Activated CD8-positive, alpha-beta memory T cell treated with anti-CD3 and anti-CD28 coated beads, Interleukin-2, amount 50 U/mL, for 1 hour (primary cell): ENCODE data around the gene MRPS27.

Experiments
- DNase-seq: peaks from one replicate; pipeline ENCODE4 v3.0.0-alpha.2; 2020; ENCODE audit errors: extremely low read depth

MRPS27 gene

DNA sequence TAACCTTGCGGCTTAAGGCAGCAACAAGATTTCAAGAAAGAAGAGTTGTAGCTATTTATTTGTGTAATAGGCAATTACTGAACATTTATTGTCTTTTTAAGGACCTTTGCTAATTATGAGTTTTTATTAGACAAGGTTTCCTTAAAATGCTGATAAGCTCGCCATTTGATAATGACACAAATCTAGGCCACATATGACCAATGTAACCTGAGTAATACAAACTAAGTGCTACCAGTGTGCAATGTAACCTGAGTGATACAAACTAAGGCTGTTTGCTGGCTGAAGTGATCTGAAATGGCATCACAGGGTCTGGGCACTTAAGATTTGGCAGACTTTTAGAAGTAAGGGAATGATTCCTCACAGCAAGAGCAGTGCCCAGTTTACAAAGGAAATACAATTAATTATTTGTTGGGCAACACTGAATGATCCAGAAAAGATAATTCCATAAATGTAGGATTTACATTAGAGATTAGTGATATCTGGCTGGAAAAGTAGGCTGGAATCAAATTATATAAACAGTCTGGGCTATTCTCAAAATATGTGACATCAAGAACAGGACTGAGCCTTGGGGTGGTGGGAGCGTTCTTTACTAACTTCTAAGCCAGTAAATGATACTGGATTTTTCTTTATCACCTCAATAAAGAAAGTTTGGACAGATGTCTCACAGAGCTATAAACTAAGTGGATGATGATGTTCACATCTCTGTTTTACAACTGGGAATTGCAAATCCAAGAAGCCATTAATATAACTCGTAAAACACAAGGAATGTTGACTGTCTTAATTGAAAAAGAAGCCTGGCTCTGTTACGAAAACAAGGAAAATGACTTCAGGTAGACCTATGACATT, 54.8 kb downstream of the MRPS27 start:
- no peak for DNase-seq

DNA sequence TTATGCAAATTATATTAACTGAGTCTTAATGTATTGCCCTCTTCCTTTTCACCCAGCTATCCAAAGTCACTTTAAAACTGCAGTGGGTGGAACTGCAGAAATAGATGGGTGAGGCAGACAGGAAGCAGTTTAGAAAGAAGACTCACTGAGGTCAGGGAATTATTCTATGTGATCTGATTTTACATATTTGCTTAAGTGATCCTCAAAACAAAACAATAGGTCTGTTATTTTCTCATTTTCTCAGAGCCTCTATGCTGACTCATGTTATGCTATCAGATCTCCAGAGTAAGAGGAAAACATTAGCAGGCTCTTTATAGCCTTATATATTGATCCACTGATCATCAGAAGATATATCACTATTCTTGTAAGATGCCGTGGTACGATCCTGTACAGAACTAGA, 63.5 kb downstream of the MRPS27 start:
- DNase-seq: no peak

DNA sequence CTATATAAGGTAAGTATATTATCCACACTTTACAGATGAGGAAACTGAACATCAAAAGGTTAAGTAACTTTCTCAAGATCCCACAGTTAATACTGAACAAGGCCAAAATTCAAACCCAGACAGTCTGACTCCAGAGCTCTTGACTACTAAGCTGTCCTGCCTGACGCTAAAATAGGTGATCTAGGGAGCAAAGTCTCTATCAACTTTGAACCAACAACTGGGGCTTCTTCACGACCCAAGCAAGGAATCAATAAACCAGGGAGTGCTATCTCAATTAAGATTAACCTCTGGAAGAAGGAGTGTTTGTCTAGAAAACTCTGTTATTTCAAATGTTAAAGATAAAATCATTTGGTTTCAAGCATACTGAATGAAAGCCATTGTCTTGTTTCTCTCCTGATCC, 64.4 kb downstream of the MRPS27 start:
- DNase-seq: no peak

DNA sequence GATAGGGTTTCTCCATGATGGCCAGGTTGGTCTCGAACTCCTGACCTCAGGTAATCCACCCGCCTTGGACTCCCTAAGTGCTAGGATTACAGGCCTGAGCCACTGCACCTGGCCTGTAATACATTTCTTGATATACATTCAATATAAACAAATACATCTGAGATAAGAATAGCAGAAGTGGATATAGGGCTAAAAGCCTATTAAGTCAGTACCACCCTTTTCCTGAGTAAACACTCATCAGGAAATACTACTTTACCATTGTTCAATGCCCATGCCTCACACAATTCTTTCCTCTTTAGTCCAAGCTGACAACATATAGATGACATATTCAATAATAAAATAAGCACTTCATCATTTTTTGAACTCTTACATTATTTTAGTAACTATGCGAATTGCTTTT, 64.8 kb downstream of the MRPS27 start:
- DNase-seq: no peak

DNA sequence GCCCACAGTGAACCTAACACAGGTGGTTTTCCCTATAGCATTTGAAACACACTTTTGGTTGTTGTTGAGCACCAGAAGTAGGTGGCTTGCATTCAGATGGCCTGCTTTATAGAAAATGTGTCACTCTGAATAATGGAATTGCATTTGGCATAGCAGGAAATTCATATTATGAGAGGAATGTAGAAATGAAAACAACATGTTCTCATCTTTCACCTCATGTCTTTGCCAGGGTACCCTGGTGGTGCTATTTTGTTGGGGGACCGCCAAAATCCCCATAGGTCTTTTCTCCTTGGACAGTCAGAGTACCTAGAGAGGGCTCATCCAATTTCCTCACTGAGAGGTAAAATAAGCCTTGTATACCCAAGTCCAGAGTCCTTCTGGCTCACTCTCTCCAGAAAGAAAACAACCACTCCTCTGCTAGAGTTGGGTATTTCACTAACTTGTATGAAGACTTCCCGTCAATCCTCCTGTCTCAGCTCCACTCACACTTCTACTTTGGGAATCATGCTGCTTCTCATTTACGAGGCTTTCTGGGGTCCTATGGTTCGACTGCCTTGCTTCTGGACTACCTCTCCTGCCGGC, 67.4 kb downstream of the MRPS27 start:
- no peak for DNase-seq

DNA sequence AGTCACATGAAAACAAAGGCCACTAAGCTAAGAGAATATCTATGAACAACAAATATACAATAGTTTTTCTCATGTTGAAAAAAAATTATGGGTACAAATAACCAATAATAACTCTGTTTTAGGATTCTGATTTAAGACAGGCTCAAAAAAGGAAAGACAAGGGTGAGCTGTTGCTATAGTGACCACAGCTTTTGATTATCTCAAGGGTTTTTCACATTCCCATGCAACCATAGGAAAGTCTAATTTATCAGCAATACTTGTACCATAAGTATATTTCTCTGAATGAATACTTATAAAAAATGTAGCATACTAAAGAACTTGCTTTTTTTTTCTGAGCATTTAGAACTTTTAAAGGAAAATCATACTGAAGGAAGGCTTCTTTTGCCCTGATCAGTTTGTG, 68.0 kb downstream of the MRPS27 start:
- no peak for DNase-seq

DNA sequence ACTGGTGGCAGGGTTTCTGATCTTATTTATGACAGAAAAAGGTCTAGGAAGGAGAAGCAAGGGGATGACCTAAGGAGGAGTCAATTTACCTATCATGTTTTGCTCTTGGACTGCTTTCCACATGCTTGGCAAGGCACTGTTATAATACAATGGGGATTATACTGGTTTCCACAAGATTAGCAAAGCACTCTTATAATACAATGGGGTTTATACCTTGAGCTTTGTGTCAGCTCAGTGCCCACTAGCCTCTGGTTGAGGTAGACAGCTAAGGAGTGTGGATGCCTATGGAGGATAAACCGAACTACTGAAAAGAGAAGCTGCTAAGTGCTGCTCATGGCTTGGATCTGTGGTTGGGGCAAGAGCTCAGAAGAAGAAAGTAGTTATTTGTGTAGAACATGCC, 68.7 kb downstream of the MRPS27 start:
- no peak for DNase-seq

DNA sequence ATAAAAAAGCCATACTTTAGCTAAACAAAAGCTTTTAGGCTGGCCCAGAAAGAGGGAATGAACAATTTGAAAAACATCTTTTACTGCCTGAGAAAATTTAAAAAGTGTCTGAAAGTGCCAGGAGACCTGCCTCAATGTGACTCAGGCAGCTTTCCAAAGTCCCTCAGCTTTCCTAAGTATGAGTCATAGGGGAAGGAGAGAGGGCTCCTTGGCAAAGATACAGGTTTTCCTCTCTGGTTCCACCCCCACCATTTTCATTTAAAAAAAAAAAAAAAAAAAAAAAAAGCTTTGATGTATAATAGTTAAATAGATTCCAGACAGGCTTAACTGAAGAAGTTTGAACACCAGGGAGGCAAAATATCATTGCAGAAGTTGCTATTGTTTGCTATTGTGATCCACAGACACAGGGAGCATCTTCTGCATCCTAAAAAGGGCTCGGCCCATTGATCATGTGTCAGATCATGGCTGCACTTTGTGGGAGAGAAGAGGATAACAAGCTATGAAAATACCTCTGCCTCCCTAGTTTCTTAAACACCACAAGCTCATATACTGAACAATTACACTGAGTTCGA, 71.5 kb downstream of the MRPS27 start:
- DNase-seq: no peak

DNA sequence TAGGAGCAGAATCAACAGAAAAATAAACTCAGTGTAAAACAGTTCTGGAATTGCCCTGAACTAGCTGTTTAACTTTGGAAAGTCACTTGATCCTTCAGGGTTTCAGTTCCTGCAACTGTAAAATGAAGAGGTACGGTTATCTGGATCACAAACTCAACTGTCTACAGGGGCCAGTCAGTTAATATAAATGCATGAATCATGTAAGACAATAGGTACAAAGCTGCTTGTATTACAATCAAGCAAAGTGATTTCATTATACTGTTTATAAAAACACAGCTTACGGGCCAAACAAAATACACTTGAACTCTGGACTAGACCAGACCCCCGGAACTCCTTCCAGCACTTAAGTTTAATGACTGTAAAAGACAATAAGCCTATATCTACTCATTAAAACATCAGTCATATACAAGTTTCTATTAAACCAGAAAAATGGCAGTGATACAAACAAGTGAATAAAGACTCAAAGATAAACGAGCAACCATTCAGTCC, 73.0 kb downstream of the MRPS27 start:
- DNase-seq: no peak

DNA sequence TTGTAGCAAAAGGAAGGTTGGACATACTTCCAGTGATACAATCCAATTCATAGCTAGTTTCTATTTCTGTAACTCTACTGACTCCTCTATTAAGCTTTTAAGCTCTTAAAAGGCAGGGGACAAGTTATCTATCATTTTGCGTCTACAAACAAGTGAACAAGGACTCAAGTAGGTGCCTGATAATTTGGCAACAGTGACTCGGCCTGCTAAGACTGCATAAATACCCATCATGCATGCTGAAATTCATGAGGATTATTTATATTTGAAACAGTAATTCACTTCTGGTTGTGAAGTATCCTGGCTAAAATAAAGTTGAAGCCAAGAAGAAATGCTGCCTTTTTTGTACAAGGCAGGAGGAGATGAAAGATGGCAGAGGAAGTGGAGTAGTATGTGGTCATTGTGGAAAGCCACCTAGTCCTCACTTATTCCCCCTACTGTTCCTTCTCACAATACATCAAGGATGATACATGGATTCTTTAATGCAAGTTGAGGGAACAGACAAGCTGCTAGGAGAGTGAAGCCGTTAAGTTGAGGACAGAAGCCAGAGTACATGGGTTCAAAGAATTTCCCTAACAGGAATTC, 74.0 kb downstream of the MRPS27 start:
- DNase-seq: no peak

DNA sequence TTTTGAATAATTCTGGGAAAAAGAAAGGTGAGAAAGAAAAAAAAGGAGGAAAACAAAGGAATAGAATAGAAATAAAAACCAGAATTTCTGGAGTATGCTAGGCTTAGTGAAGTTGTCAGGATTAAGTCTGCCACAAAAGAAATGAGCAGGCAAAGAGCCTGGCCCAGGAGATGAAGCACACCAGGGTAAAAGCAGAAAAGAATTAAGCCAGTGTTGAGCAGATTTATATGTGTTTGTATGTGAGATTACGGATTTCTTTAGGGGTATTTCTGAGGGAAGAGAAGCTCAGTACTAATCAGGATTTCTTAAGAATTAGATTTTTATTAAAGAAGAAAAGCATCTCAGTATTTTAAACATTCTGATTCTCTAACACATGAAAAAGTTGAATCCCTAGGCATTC, 74.5 kb downstream of the MRPS27 start:
- no peak for DNase-seq

DNA sequence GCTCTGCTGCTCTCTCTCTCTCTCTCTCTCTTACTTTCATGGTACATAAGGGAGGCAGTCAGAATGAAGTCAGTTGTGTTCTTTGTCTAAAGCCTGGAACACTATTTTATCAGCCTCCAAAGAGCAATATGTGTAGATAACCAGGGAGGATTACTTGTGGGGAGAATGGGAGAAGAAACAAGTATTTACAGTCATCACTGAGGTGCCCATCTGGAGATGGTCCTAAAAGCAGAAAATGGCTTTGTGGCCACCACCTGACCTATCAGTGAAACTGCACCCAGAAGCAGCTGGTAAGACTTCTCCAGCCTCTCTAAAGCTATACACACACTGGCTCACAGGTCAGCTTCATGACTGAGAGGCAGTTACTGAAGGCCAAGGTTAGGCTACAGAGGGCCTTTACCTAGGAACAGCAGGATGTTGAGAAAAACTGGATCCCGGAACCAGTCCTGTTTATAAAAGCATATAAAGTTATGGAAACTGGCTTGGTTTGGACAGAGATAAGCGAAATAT, 75.1 kb downstream of the MRPS27 start:
- no peak for DNase-seq

DNA sequence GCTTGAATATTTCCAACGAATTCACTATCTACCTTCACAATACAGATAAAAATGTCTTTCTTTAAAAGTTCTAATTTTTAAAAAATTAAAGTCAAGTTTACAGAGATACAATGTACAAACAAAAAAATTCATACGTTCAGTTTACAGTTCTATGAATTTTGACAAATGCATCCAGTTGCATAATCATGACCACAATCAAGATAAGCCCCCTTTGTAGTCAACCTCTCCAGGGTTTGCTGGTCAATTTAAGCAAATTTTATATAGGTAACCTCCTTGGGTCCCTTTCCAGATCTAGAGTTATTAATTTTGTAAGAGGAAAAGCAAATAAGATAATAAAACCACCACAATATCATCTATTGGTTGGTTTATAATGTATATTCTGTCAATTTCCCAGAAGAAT, 76.3 kb downstream of the MRPS27 start:
- no peak for DNase-seq

DNA sequence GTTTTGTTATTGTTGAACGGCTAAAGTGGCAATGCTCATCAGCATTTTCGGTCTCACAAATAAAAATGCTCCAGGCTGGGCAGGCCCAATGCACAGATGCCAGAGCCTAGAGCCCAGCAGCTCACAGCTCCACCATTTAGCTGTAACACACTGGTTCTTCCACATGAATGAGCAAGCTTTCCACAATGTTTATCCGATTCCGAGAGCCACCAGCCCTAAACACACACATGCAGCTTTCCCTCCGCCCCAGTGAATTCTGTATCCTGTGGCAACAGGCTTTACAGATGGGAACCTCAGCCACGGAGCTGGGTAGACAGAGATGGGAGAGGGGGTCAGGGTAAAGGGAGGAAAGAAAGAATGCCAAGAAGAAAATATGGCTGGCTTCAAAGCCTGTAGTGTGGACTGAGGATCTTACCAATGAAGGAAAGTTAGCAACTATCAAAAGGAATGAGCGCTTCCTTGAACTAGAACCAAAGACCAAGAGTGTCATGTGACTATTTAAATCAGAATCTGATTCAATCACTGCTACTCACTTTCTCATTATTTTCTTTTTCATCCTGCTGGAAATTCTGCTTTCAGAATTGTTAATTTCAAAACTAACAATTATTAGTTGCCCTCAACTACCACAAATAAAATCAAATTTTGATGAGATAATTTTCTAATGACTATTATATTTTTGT, 77.1 kb downstream of the MRPS27 start:
- no peak for DNase-seq

DNA sequence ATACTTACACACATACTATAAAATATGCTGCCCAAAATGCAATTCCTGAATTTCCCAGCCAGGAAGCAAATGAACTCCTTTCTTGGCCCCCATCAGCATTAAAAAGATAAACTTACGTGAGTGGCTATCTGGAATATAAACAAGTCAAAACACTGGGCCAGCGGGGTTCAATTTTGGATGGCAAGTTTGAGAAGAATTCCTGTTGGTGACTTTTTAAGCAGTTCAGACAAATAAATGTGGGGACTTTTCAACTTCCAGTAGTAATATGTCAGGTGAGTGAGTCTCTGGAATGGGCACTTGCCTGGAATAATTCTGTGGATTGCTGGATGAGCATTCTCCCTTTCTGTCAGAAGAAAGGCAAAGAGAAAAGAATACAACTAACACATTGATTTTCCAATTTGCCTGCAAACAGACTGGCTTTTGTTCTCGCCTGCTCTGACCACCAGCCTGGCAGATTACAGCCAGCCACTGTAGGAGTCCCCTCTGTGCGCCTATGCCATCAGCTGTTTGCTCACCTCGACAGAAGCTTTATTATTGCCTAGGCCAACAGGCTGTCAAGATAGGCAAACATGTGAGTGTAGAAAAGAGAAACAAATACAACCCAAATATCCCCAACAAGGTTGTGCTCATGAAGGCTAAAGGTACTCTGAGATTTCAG, 78.6 kb downstream of the MRPS27 start:
- DNase-seq: no peak

DNA sequence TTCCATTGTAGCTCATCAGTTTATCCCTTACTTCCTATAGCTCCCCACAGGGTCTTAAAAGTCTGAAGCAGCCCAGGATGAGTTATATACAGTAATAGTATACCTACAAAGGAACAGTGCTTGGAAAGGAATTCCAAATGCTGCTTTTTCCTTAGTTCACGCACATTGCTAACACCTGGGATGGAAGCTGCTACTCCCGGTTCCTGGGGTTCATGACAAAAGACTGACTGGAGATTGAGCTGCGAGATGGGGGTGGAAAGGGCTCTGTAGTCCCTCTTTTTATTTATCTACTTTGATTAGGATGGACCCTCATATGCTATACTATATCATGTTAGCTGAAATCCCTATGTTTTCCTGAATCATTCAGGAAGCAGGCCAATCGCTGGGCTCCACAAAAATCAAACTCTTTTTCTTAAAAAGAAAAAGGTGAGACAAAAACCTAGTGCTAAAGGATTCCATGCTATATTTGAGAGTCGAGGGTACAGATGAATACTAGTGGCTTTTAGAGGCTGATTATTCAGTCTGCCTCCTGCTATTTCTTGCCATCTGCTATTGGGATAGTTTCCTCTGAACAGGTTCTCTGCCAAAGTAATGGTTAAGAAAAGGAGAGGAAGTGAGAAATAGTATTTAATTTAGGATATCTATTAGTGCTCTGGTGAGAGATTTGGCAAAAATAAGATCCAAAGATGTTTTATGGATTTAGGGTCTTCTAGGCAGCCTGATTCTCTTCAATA, 81.2 kb downstream of the MRPS27 start:
- DNase-seq: no peak

DNA sequence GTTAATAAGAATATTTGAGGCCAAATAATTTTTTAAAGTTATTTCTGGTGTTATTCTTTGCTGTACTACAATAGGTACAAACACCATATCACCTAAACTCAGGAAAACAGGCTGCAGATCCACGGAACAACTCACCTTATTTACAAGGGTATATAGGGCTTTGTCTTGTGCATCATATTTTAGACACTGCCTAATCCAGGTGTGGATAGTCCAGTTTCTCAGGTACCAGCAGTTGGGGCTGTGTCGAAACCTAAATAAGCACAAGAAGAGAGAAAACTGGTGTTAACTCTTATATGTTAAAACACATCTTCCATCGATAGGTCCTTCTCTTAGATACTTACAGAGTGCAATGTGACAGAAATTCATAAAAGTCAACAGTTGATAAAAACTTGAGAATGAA, 82.2 kb downstream of the MRPS27 start:
- no peak for DNase-seq

DNA sequence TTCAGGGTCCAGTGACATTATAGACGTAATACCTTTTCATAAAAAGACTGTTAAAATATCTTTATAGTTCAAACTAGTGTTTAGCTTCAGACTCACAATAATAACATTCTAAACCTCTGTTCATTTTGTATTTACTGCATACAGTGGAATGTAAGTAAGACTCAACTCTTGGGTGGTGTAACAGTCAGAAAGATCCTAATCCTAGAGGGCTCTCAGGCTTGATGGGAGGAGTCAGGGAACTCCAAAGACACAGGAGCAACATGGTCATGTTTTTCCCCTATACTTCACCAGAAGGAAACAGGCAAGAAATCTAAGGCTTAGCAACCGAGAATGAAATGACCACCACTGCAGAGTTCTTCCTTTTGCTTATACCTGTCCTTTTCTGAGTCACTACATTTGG, 82.6 kb downstream of the MRPS27 start:
- DNase-seq: no peak

DNA sequence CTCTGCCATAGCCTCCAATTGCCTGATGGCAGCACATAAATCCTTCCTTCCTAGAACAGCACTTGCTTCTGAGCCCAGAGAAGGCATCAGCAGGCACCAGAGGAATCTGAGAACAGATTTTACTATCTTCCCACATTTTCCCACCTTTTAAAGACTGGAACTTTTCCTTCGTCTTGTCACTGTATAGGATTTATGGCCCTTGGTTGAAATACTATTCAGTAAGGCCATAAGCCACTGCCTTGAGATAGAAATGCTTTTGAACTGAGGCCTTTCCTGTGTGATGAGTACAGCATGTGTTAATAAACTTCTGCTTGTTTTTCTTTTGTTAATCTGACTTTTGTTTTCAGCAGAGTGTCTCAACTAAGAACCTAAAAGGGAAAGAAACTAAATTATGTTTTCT, 84.3 kb downstream of the MRPS27 start:
- no peak for DNase-seq

DNA sequence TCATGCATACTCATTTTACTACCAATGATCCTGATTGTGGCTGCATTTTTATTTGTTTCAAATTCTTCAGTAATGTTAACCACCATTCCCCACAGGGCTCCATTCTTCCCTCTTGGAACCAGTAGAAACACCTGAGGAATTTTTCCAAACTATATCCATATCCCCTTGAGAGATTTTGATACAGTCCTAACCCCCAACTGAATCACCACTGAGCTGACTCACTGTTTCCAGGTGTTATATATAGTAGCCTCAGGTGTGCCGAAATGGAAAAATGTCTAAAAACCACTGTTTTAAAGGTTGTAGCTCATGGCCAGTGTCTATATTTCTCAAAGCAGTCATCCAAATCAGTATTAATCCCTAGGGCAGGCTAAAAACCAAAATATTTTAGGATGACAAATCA, 85.2 kb downstream of the MRPS27 start:
- DNase-seq: no peak

DNA sequence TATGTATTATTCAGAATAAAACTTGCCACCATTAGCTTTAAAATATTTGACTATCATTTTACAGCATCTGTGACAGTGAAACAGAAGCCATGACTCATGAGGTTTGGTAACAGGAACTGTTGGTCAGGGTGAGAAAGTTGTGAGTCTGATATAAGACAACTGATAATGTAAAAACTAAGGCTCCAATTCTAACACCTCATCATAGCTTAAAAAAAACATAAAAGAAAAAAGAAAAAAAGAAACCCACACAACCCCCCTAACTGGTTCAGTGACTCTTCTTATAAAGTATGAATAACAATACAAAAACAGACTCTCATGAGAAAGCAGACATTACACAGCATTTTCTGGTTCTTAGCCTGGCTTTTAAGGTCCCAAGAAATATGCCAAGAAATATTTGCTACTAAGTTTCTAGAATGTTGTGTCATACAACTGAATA, 85.8 kb downstream of the MRPS27 start:
- DNase-seq: no peak
